ENCODE results near the gene GNG7. TPM values are rescaled to one million over a fixed set of nuclear protein-coding genes. Genes with fewer than 3 reads are reported as not detected.

The GNG7 gene
- total and polyA plus RNA-seq, 4 donors = 0.75 to 6.0 (median 2.1) TPM

DNA sequence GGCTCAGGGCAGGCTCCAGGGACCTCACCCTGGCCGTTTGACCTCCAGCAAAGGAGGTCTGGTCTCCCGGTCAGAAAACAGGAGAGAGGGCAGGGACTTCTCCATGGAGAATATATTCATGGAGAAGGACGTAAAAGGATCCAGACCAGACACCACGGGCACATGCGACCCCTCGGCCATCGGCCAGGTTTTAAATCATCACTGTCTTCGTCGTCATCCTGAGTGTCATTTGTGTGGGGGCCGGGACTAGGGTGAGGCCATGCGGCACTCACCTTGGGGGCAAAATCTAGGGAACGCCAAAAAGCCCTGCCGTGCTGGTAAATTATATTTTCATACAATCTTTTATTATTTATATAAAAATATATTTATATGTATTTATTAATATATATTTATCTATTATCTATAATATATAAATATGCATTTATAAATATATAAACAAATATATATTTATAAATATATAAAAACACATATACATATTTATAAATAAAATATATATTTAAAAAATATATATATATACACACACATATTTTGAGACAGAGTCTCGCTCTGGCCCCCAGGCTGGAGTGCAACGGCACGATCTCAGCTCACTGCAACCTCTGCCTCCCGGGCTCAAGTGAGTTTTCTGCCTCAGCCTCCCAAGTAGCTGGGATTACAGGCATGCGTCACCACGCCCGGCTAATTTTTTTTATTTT lies 151.2 kb downstream of the GNG7 start:
- no peak overlapping the region for H3K4me3 ChIP-seq (ENCODE audit: low read length in 2 of 2)
- no peaks in the 10 kb centered on the region for H3K27me3 ChIP-seq (ENCODE audit: control insufficient read depth in 1 of 2, insufficient read depth in 2 of 2, low read length in 1 of 2)
- intact Hi-C loops (cut with DNase I) = no loop called here
- WGBS, 2 donors = 90 to 92% methylated on average over 20 of the region's 20 CpGs
- H3K36me3 ChIP-seq (ENCODE audit: control insufficient read depth in 1 of 2, insufficient read depth in 2 of 2, low read length in 1 of 2) = no peaks in the 10 kb centered on the region
- no peak overlapping the region for H3K27ac ChIP-seq (ENCODE audit: low read depth in 1 of 2, low read length in 2 of 2)
- no peaks in the 10 kb centered on the region for H3K9me3 ChIP-seq (ENCODE audit: control insufficient read depth, low read length)
- ATAC-seq (ENCODE audit: low FRiP score) (no peak), DNase-seq (peak in 1 of 2 donors; percentile 43)
- H3K4me1 ChIP-seq (ENCODE audit: control insufficient read depth in 1 of 2, insufficient read depth in 2 of 2, low read length in 2 of 2) = no peaks in the 10 kb centered on the region

GRCh38 chr19:2550431-2551171 lies 151.9 kb downstream of the GNG7 start:
- no peaks in the 10 kb centered on the region for H3K36me3 ChIP-seq (ENCODE audit: control insufficient read depth in 1 of 2, insufficient read depth in 2 of 2, low read length in 1 of 2)
- DNase-seq (peak; percentile 48 to 68), ATAC-seq (ENCODE audit: low FRiP score) (no peak)
- H3K27me3 ChIP-seq (ENCODE audit: control insufficient read depth in 1 of 2, insufficient read depth in 2 of 2, low read length in 1 of 2) = no peaks in the 10 kb centered on the region
- H3K27ac ChIP-seq (ENCODE audit: low read depth in 1 of 2, low read length in 2 of 2) = no peak overlapping the region
- no peaks in the 10 kb centered on the region for H3K9me3 ChIP-seq (ENCODE audit: control insufficient read depth, low read length)
- intact Hi-C loops (cut with DNase I) = no loop called here
- no peak overlapping the region for H3K4me3 ChIP-seq (ENCODE audit: low read length in 2 of 2)
- no peaks in the 10 kb centered on the region for H3K4me1 ChIP-seq (ENCODE audit: control insufficient read depth in 1 of 2, insufficient read depth in 2 of 2, low read length in 2 of 2)
- 77 to 80% methylated on average over 21 of the region's 21 CpGs for WGBS, 2 donors

DNA sequence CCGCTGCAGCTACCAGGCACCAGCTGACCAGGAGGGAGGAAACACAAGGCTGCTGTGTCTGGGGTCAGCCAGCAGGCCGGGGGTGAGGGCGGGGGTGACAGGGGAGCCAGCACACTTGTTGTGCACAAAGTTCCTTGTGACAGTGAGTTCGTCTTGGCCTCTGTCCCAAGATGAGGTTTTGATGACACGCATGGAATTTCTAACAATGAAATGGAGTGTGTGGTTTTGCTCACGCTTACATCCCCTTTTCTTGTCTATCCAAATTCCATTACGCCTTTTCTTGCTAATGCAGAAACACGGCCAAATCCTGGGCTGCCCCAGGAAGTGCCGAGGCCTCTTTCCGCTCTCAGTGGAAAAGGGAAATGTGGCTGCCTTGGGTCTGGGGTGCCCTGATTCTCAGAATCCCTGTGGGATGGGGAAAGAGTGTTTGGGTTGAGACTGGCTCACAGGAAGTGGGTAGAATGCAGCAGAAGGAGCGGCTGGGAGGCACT lies 152.7 kb downstream of the GNG7 start:
- DNase-seq = peak; percentile 87 to 95
- ATAC-seq (ENCODE audit: low FRiP score) = peak; percentile 52
- H3K4me3 ChIP-seq (ENCODE audit: low read length in 2 of 2) = no peak overlapping the region
- no peaks in the 10 kb centered on the region for H3K27me3 ChIP-seq (ENCODE audit: control insufficient read depth in 1 of 2, insufficient read depth in 2 of 2, low read length in 1 of 2)
- WGBS, 2 donors = 91 to 92% methylated on average over 11 of the region's 11 CpGs
- intact Hi-C loops (cut with DNase I) = no loop called here
- H3K4me1 ChIP-seq (ENCODE audit: control insufficient read depth in 1 of 2, insufficient read depth in 2 of 2, low read length in 2 of 2) = no peaks in the 10 kb centered on the region
- H3K27ac ChIP-seq (ENCODE audit: low read depth in 1 of 2, low read length in 2 of 2) = no peak overlapping the region
- H3K9me3 ChIP-seq (ENCODE audit: control insufficient read depth, low read length) = no peaks in the 10 kb centered on the region
- H3K36me3 ChIP-seq (ENCODE audit: control insufficient read depth in 1 of 2, insufficient read depth in 2 of 2, low read length in 1 of 2) = no peaks in the 10 kb centered on the region

GRCh38 chr19:2548966-2549365 lies 153.5 kb downstream of the GNG7 start:
- ATAC-seq (ENCODE audit: low FRiP score) (no peak), DNase-seq (peak; percentile 44 to 45)
- intact Hi-C loops (cut with DNase I) = no loop called here
- Histone ChIP-seq H3K36me3 (ENCODE audit: control insufficient read depth in 1 of 2, insufficient read depth in 2 of 2, low read length in 1 of 2) (no peaks in the 10 kb centered on the region), H3K9me3 (ENCODE audit: control insufficient read depth, low read length) (no peaks in the 10 kb centered on the region), H3K27me3 (ENCODE audit: control insufficient read depth in 1 of 2, insufficient read depth in 2 of 2, low read length in 1 of 2) (no peaks in the 10 kb centered on the region), H3K4me3 (ENCODE audit: low read length in 2 of 2) (no peak overlapping the region), H3K27ac (ENCODE audit: low read depth in 1 of 2, low read length in 2 of 2) (no peak overlapping the region), H3K4me1 (ENCODE audit: control insufficient read depth in 1 of 2, insufficient read depth in 2 of 2, low read length in 2 of 2) (no peaks in the 10 kb centered on the region)
- WGBS, 2 donors = 97 to 98% methylated on average over 11 of the region's 11 CpGs

GRCh38 chr19:2547721-2548120 lies 154.8 kb downstream of the GNG7 start:
- no peak for ATAC-seq (ENCODE audit: low FRiP score)
- no peaks in the 10 kb centered on the region for H3K27me3 ChIP-seq (ENCODE audit: control insufficient read depth in 1 of 2, insufficient read depth in 2 of 2, low read length in 1 of 2)
- H3K27ac ChIP-seq (ENCODE audit: low read depth in 1 of 2, low read length in 2 of 2) = no peak overlapping the region
- WGBS, 2 donors = 86 to 87% methylated on average over 9 of the region's 9 CpGs
- no peaks in the 10 kb centered on the region for H3K4me1 ChIP-seq (ENCODE audit: control insufficient read depth in 1 of 2, insufficient read depth in 2 of 2, low read length in 2 of 2)
- intact Hi-C loops (cut with DNase I) = no loop called here
- H3K36me3 ChIP-seq (ENCODE audit: control insufficient read depth in 1 of 2, insufficient read depth in 2 of 2, low read length in 1 of 2) = no peaks in the 10 kb centered on the region
- H3K9me3 ChIP-seq (ENCODE audit: control insufficient read depth, low read length) = no peaks in the 10 kb centered on the region
- DNase-seq = peak; percentile 33 to 74
- H3K4me3 ChIP-seq (ENCODE audit: low read length in 2 of 2) = no peak overlapping the region

DNA sequence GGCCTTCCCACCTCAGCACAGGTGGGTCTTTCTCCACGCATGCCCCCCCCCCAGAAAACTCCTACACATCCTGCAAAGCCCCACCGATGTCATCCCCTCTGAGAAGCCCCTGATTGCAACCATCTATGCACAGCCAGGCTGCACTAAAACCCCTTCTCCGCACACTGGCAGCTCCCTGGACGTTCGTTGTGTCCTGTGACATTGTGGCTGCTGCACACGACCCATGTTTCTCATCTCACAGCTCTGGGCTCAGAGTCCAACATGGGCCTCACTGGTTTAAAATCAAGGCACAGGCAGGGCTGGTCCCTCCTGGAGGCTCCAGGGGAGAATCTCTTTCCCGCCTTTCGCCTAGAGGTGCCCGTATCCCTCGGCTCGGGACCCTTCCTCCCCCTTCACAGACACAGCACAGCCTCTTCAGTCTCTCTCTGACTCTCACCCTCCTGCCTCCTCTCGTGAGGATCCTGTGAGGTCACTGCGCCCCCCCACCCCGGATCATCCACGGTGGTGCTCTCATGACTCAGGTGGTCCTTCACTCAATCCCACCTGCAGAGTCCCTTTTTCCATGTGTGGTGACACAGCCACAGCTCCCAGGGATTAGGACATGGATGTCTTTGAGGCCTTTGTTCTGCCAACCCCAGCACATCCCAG lies 155.3 kb downstream of the GNG7 start:
- Histone ChIP-seq H3K36me3 (ENCODE audit: control insufficient read depth in 1 of 2, insufficient read depth in 2 of 2, low read length in 1 of 2) (no peaks in the 10 kb centered on the region), H3K27ac (ENCODE audit: low read depth in 1 of 2, low read length in 2 of 2) (peak overlapping the region in 1 of 2 donors; percentile 92), H3K4me1 (ENCODE audit: control insufficient read depth in 1 of 2, insufficient read depth in 2 of 2, low read length in 2 of 2) (no peaks in the 10 kb centered on the region), H3K9me3 (ENCODE audit: control insufficient read depth, low read length) (no peaks in the 10 kb centered on the region), H3K27me3 (ENCODE audit: control insufficient read depth in 1 of 2, insufficient read depth in 2 of 2, low read length in 1 of 2) (no peaks in the 10 kb centered on the region), H3K4me3 (ENCODE audit: low read length in 2 of 2) (no peak overlapping the region)
- DNase-seq = no peak
- WGBS, 2 donors = 87 to 93% methylated on average over 15 of the region's 15 CpGs
- intact Hi-C loops (cut with DNase I) = no loop called here
- ATAC-seq (ENCODE audit: low FRiP score) = no peak

GRCh38 chr19:2546128-2547032 lies 156.1 kb downstream of the GNG7 start:
- Histone ChIP-seq H3K4me3 (ENCODE audit: low read length in 2 of 2) (no peak overlapping the region), H3K36me3 (ENCODE audit: control insufficient read depth in 1 of 2, insufficient read depth in 2 of 2, low read length in 1 of 2) (no peaks in the 10 kb centered on the region), H3K4me1 (ENCODE audit: control insufficient read depth in 1 of 2, insufficient read depth in 2 of 2, low read length in 2 of 2) (no peaks in the 10 kb centered on the region), H3K27me3 (ENCODE audit: control insufficient read depth in 1 of 2, insufficient read depth in 2 of 2, low read length in 1 of 2) (no peaks in the 10 kb centered on the region), H3K9me3 (ENCODE audit: control insufficient read depth, low read length) (no peaks in the 10 kb centered on the region), H3K27ac (ENCODE audit: low read depth in 1 of 2, low read length in 2 of 2) (peak overlapping the region; percentile 12 to 92)
- 15 to 19% methylated on average over 50 of the region's 50 CpGs for WGBS, 2 donors
- DNase-seq (peak; percentile 94 to 95), ATAC-seq (ENCODE audit: low FRiP score) (peak; percentile 64)
- intact Hi-C loops (cut with DNase I) = no loop called here

Data from aorta (tissue), 5 donors.